HCT116 (cell line): ENCODE results near the gene ADD3. TPM values are rescaled to one million over a fixed set of nuclear protein-coding genes. Genes with fewer than 3 reads are reported as not detected.
A peak's percentile ranks its signal among the peaks of the same experiment; 100 is the strongest.

Source experiments
- ATAC-seq: fragments of 200-7000 bp; cut with Tn5 transposase; 2 replicates; pipeline ENCODE4 v1.9.1; 2020; ENCODE audit warnings: mild to moderate bottlenecking, moderate library complexity
- BruUV-seq: library from RNA; stranded (reverse); fragments of 400-500 nt; replicated peaks from 2 replicates; lab custom pipeline; 2021; lab: Mats Ljungman, UMichigan
- CTCF ChIA-PET: fragments of 300-600 bp; sonication (Branson Sonifier 250); formaldehyde crosslinking; loops from one replicate; lab custom pipeline; 2021; ENCODE audit warnings: antibody characterized with exemption; lab: Charles Lee
- POLR2A ChIA-PET: fragments of 300-600, 350-600 bp; sonication (Branson Sonifier 250); formaldehyde crosslinking; loops from one replicate; lab custom pipeline; 2021; ENCODE audit warnings: antibody characterized with exemption; lab: Charles Lee
- RAD21 ChIA-PET, 2 experiments: fragments of 300-600 bp; sonication (Branson Sonifier 250); formaldehyde crosslinking; loops; one replicate each; lab custom pipeline; 2023; ENCODE audit warnings: low total read pairs in 2 of 2; ENCODE audit not compliant: uncharacterized antibody in 2 of 2, unreplicated experiment in 2 of 2, low non-redundant PET in 1 of 2; lab: Charles Lee
- DNase-seq: peaks from one replicate; pipeline ENCODE4 v3.0.0-alpha.2; 2010; ENCODE audit warnings: low read depth, low spot score
- H2AFZ ChIP-seq: fragments of 200-600 bp; shearing (Covaris generic), sonication (generic); 2 replicates; pipeline ENCODE4 v1.6.1; 2017; ENCODE audit warnings: low read depth, mixed run types, mixed read lengths, antibody characterized with exemption, low read length; ENCODE audit not compliant: poor library complexity, severe bottlenecking
- H3K27ac ChIP-seq: 2 replicates; pipeline ENCODE4 v1.5.1; 2012; ENCODE audit warnings: low read depth, low read length
- H3K27me3 ChIP-seq: fragments of 200-600 bp; sonication (generic); 2 replicates; pipeline ENCODE4 v1.6.1; 2016; ENCODE audit warnings: mixed run types, low read length, mixed read lengths; ENCODE audit not compliant: insufficient read depth
- H3K36me3 ChIP-seq, 2 experiments: fragments of 200-500 bp in 1 of 2; fragments of 200-600 bp in 1 of 2; sonication (Bioruptor generic) in 1 of 2; sonication (generic) in 1 of 2; 2 replicates each; pipeline versions ENCODE4 v1.5.1 to v1.6.1; 2014 to 2016; ENCODE audit warnings: low read length in 2 of 2, inconsistent platforms in 1 of 2, mixed read lengths in 1 of 2, mixed run types in 1 of 2; ENCODE audit not compliant: insufficient read depth in 2 of 2, control insufficient read depth in 1 of 2
- H3K4me1 ChIP-seq, 2 experiments: fragments of 200-600 bp in 1 of 2; sonication (generic) in 1 of 2; 2 replicates each; pipeline versions ENCODE4 v1.5.1 to v1.6.1; 2012 to 2017; ENCODE audit warnings: low read length in 2 of 2, inconsistent platforms in 1 of 2, mild to moderate bottlenecking in 1 of 2, mixed read lengths in 1 of 2, mixed run types in 1 of 2, moderate library complexity in 1 of 2; ENCODE audit not compliant: insufficient read depth in 2 of 2, control insufficient read depth in 1 of 2
- H3K4me2 ChIP-seq: fragments of 200-600 bp; sonication (generic); 2 replicates; pipeline ENCODE4 v1.6.1; 2017; ENCODE audit warnings: mixed run types, low read length, mixed read lengths
- H3K4me3 ChIP-seq, 2 experiments: fragments of 200-600 bp in 1 of 2; sonication (generic) in 1 of 2; replicated peaks in 1 of 2; 2 replicates each; pipeline ENCODE4 v1.5.1; 2011 to 2016; ENCODE audit warnings: low read length in 2 of 2, control low read depth in 1 of 2, low read depth in 1 of 2, mild to moderate bottlenecking in 1 of 2, mixed read lengths in 1 of 2, mixed run types in 1 of 2
- H3K79me2 ChIP-seq: fragments of 200-600 bp; sonication (generic); 2 replicates; pipeline ENCODE4 v1.6.1; 2017; ENCODE audit warnings: mild to moderate bottlenecking, mixed run types, low read length, moderate library complexity, mixed read lengths; ENCODE audit not compliant: insufficient read depth
- H3K9ac ChIP-seq: fragments of 200-600 bp; sonication (generic); 2 replicates; pipeline ENCODE4 v1.6.1; 2016; ENCODE audit warnings: low read length, mixed read lengths
- H3K9me2 ChIP-seq: fragments of 200-600 bp; sonication (generic), shearing (Covaris generic); 2 replicates; pipeline ENCODE4 v1.6.1; 2017; ENCODE audit warnings: mixed run types, mild to moderate bottlenecking, moderate library complexity; ENCODE audit not compliant: insufficient read depth
- H3K9me3 ChIP-seq, 2 experiments: fragments of 200-500 bp in 1 of 2; fragments of 200-600 bp in 1 of 2; sonication (Bioruptor generic) in 1 of 2; sonication (generic) in 1 of 2; 2 replicates each; pipeline ENCODE4 v1.6.1; 2014 to 2017; ENCODE audit warnings: low read length in 2 of 2, mixed read lengths in 2 of 2, inconsistent platforms in 1 of 2, low read depth in 1 of 2, mild to moderate bottlenecking in 1 of 2, mixed run types in 1 of 2, moderate library complexity in 1 of 2; ENCODE audit not compliant: control insufficient read depth in 1 of 2, insufficient read depth in 1 of 2
- H4K20me1 ChIP-seq: fragments of 200-600 bp; sonication (generic), shearing (Covaris generic); 2 replicates; pipeline ENCODE4 v1.6.1; 2017; ENCODE audit warnings: mixed run types, mild to moderate bottlenecking, moderate library complexity; ENCODE audit not compliant: insufficient read depth
- CBX3 ChIP-seq: IDR thresholded peaks from 2 replicates; pipeline ENCODE4 v1.6.1; 2012; ENCODE audit warnings: low read depth
- CEBPB ChIP-seq: IDR thresholded peaks from 2 replicates; pipeline ENCODE4 v1.6.1; 2012; ENCODE audit warnings: low read depth
- EGR1 ChIP-seq: IDR thresholded peaks from 2 replicates; pipeline ENCODE4 v1.6.1; 2012; ENCODE audit warnings: low read depth
- ELF1 ChIP-seq: IDR thresholded peaks from 2 replicates; pipeline ENCODE4 v1.6.1; 2012; ENCODE audit warnings: low read depth, borderline replicate concordance
- EZH2phosphoT487 ChIP-seq: fragments of 200-600 bp; IDR thresholded peaks from 2 replicates; pipeline ENCODE4 v1.6.1; 2018; ENCODE audit warnings: antibody characterized with exemption, borderline replicate concordance
- FOSL1 ChIP-seq: IDR thresholded peaks from 2 replicates; pipeline ENCODE4 v1.6.1; 2012; ENCODE audit warnings: low read depth
- POLR2AphosphoS5 ChIP-seq: IDR thresholded peaks from 2 replicates; pipeline ENCODE4 v1.6.1; 2011; ENCODE audit warnings: mild to moderate bottlenecking, low read depth, low read length, moderate library complexity
- RAD21 ChIP-seq: IDR thresholded peaks from 2 replicates; pipeline ENCODE4 v1.6.1; 2012; ENCODE audit warnings: low read depth, mild to moderate bottlenecking
- SIN3A ChIP-seq: IDR thresholded peaks from 2 replicates; pipeline ENCODE4 v1.6.1; 2012; ENCODE audit warnings: low read depth
- SP1 ChIP-seq: IDR thresholded peaks from 2 replicates; pipeline ENCODE4 v1.6.1; 2012; ENCODE audit warnings: low read depth
- SRF ChIP-seq: IDR thresholded peaks from 2 replicates; pipeline ENCODE4 v1.6.1; 2012; ENCODE audit warnings: low read depth
- TCF7L2 ChIP-seq: IDR thresholded peaks from 2 replicates; pipeline ENCODE4 v1.7.0; 2011; ENCODE audit warnings: borderline replicate concordance, inconsistent platforms; ENCODE audit not compliant: insufficient read depth, insufficient read length; ENCODE audit errors: extremely low read depth
- YY1 ChIP-seq: IDR thresholded peaks from 2 replicates; pipeline ENCODE4 v1.6.1; 2011; ENCODE audit warnings: low read length, low read depth, moderate library complexity, mild to moderate bottlenecking; ENCODE audit not compliant: insufficient replicate concordance; ENCODE audit errors: extremely low read depth
- intact Hi-C: fragments of 100-400 bp; cut with micrococcal nuclease; formaldehyde crosslinking; loops from 2 replicates; pipeline ENCODE4 v1.10.0; 2022
- total RNA-seq: library from RNA; stranded (reverse); gene quantifications from one replicate; pipeline ENCODE4 v1.2.1, GENCODE V29; 2021; ENCODE audit not compliant: unreplicated experiment
- TF ChIP-seq, protein P1 (sequence below): IDR thresholded peaks from 2 replicates; pipeline ENCODE4 v1.6.1; 2012
- TF ChIP-seq, protein P2 (sequence below), 3 experiments: fragments of 200-600 bp in 1 of 3; sonication (generic) in 1 of 3; IDR thresholded peaks in 2 of 3; conservative IDR thresholded peaks in 1 of 3; 2 replicates each; pipeline ENCODE4 v1.5.1; 2012 to 2017; ENCODE audit warnings: low read depth in 2 of 3, low read length in 2 of 3, antibody characterized with exemption in 1 of 3, borderline replicate concordance in 1 of 3, control low read depth in 1 of 3, mild to moderate bottlenecking in 1 of 3, mixed read lengths in 1 of 3, mixed run types in 1 of 3, moderate library complexity in 1 of 3; ENCODE audit not compliant: insufficient read depth in 1 of 3

The ADD3 gene
- total RNA-seq, 1 experiment from 2014 or later: 41.1 TPM

DNA sequence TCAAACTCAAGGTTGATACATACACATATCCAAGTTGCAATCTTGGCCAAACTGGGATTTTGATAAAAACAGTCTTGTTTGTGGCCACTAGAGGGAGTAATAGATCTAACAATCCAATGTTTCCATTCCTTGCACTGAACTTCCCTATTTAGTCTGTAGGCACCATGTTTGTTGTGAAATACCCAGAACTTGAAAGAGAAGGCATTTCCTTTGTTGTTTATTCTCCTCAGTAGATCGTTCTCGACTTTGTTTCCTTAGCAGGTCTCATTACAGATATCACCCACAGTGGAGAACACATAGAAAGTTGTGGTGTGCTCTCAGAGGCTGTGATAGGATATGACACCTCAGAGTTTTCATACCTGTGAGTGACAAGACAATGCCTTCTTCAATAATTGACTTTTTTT is 129.4 kb downstream of the ADD3 start:
- Histone ChIP-seq H3K79me2 (no peaks in the 10 kb centered on the region), H3K4me1 (peaks cover 0 to 2% of the 10 kb centered on the region in 2 experiments; a peak in 1 of 4 replicates), H3K27ac (no peak overlapping the region), H2AFZ (peak overlapping the region; percentile 43), H3K36me3 (peaks cover 0 to 5% of the 10 kb centered on the region in 2 experiments; a peak in 1 of 4 replicates), H4K20me1 (no peaks in the 10 kb centered on the region), H3K27me3 (no peaks in the 10 kb centered on the region), H3K9ac (no peak overlapping the region), H3K4me3 (no peak overlapping the region), H3K9me2 (no peaks in the 10 kb centered on the region), H3K4me2 (no peak overlapping the region), H3K9me3 (no peaks in the 10 kb centered on the region)
- RAD21 ChIA-PET: interaction anchor here (0.5 to 1.8 kb wide), 3 partner anchors 87 to 168 kb away, joined by 3 to 7 read pairs (median 5); no protein-coding TSS in a partner anchor
- POLR2A ChIA-PET: no interaction called here
- ATAC-seq (peak; percentile 82), DNase-seq (peak; percentile 55)
- CTCF ChIA-PET: interaction anchor here (1.4 to 3.6 kb wide), 16 partner anchors 10 to 253 kb away, joined by 4 to 46 read pairs (median 8); partner anchors contain the start of genes MXI1 and SMNDC1
- intact Hi-C loops: loop anchor here (1.0 to 10.0 kb wide), 5 partner anchors 70 to 548 kb away; partner anchors contain the start of gene MXI1
- TF ChIP-seq YY1 (peak; percentile 79), SRF (peak; percentile 59), ELF1 (peak; percentile 27; the same call in 1 of the 2 replicates), EGR1 (no peak), TCF7L2 (peak; percentile 49), SIN3A (no peak), POLR2AphosphoS5 (peak; percentile 36; the same call in 1 of the 2 replicates), SP1 (0 out of 2 replicates have a peak, but pooled peaks have one; percentile 13), RAD21 (peak; percentile 95), FOSL1 (no peak), CEBPB (peak; percentile 89), EZH2phosphoT487 (no peak), CBX3 (peak; percentile 71; the same call in 1 of the 2 replicates)
- TF ChIP-seq, protein P1, sequence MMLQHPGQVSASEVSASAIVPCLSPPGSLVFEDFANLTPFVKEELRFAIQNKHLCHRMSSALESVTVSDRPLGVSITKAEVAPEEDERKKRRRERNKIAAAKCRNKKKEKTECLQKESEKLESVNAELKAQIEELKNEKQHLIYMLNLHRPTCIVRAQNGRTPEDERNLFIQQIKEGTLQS: no peak
- TF ChIP-seq, protein P2, sequence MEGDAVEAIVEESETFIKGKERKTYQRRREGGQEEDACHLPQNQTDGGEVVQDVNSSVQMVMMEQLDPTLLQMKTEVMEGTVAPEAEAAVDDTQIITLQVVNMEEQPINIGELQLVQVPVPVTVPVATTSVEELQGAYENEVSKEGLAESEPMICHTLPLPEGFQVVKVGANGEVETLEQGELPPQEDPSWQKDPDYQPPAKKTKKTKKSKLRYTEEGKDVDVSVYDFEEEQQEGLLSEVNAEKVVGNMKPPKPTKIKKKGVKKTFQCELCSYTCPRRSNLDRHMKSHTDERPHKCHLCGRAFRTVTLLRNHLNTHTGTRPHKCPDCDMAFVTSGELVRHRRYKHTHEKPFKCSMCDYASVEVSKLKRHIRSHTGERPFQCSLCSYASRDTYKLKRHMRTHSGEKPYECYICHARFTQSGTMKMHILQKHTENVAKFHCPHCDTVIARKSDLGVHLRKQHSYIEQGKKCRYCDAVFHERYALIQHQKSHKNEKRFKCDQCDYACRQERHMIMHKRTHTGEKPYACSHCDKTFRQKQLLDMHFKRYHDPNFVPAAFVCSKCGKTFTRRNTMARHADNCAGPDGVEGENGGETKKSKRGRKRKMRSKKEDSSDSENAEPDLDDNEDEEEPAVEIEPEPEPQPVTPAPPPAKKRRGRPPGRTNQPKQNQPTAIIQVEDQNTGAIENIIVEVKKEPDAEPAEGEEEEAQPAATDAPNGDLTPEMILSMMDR (IDR thresholded peaks at IDR 0.05 in 2 of 3, conservative IDR thresholded peaks at IDR 0.05 in 1 of 3; ENCODE audit: borderline replicate concordance in 1 of 3, insufficient read depth in 1 of 3, low read depth in 2 of 3, low read length in 2 of 3): peak; percentile 77 to 98 (median 91)
- BruUV-seq: no TSS peak
